Epidermal melanocyte (primary cell): Measurements from ENCODE around the gene CWH43.
"Not testable (repeated sequence)": the region's sequence is repeated elsewhere in the genome, so short reads cannot be mapped to it uniquely, and the experiment has no call there.

ENCODE experiments used
- DNase-seq: peaks from one replicate; pipeline ENCODE4 v3.0.0; 2011; ENCODE audit warnings: low spot score; ENCODE audit not compliant: insufficient read length

The CWH43 gene

GRCh38 chr4:49096215-49096614 is 110.1 kb downstream of the CWH43 start:
- DNase-seq = not testable (repeated sequence)

- not testable (repeated sequence) for DNase-seq
Measured at GRCh38 chr4:49096627-49097026, 110.6 kb downstream of the CWH43 start.

DNA sequence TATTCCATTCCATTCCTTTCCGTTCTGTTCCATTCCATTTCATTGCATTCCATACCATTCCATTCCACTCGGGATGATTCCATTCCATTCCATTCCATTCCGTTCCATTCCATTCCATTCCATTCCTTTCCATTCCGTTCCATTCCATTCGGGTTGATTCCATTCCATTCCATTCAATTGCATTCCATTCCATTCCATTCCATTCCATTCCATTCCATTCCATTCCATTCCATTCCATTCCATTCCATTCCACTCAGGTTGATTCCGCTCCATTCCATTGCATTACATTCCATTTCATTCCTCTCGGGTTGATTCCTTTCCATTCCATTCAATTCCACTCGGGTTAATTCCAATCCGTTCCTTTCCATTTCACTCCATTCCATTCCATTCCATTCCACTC is 111.0 kb downstream of the CWH43 start:
- not testable (repeated sequence) for DNase-seq

DNA sequence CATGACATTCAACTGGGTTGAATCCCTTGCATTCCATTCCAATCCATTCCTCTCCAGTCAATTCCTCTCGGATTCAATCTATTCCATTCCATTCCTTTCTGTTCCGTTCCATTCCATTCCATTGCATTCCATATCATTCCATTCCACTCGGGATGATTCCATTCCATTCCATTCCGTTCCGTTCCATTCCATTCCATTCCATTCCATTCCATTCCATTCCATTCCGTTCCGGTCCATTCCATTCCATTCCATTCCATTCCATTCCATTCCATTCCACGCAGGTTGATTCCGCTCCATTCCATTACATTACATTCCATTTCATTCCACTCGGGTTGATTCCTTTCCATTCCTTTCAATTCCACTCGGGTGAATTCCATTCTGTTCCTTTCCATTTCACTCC is 111.4 kb downstream of the CWH43 start:
- not testable (repeated sequence) for DNase-seq

DNA sequence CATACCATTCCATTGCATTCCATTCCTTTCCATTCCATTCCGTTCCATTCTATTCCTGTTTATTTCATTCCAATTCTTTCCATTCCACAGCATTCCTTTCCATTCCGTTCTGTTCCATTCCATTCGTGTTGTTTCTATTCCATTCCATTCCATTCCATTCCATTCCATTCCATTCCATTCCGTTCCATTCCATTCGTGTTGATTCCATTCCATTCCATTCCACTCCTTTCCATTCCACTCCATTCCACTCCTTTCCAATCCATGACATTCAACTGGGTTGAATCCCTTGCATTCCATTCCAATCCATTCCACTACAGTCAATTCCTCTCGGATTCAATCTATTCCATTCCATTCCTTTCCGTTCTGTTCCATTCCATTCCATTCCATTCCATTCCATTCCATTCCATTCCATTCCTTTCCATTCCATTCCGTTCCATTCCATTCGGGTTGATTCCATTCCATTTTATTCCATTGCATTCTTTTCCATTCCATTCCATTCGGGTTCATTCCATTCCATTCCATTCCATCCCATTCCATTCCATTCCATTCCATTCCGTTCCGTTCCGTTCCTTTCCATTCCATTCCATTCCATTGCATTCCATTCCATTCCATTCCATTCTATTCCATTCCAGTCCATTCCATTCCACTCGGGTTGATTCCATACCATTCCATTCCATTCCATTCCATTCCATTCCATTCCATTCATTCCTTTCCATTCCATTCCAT is 112.1 kb downstream of the CWH43 start:
- DNase-seq = not testable (repeated sequence)

GRCh38 chr4:49099831-49100444 is 113.9 kb downstream of the CWH43 start:
- DNase-seq = not testable (repeated sequence)

- DNase-seq = not testable (repeated sequence)
Measured at GRCh38 chr4:49102344-49102898, 116.3 kb downstream of the CWH43 start.

DNA sequence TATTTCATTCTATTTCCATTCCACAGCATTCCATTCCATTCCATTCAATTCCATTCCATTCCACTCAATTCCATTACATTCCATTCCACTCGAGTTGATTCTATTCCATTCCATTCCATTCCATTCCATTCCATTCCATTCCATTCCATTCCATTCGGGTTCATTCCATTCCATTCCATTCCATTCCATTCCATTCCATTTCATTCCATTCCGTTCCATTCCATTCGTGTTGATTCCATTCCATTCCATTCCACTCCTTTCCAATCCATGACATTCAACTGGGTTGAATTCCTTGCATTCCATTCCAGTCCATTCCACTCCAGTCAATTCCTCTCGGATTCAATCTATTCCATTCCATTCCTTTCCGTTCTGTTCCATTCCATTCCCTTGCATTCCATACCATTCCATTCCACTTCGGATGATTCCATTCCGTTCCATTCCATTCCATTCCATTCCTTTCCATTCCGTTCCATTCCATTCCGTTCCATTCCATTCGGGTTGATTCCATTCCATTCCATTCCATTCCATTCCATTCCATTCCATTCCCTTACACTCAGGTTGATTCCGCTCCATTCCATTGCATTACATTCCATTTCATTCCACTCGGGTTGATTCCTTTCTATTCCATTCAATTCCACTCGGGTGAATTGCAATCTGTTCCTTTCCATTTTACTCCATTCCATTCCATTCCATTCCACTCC is 117.5 kb downstream of the CWH43 start:
- not testable (repeated sequence) for DNase-seq

GRCh38 chr4:49104231-49104930 is 118.3 kb downstream of the CWH43 start:
- not testable (repeated sequence) for DNase-seq

DNA sequence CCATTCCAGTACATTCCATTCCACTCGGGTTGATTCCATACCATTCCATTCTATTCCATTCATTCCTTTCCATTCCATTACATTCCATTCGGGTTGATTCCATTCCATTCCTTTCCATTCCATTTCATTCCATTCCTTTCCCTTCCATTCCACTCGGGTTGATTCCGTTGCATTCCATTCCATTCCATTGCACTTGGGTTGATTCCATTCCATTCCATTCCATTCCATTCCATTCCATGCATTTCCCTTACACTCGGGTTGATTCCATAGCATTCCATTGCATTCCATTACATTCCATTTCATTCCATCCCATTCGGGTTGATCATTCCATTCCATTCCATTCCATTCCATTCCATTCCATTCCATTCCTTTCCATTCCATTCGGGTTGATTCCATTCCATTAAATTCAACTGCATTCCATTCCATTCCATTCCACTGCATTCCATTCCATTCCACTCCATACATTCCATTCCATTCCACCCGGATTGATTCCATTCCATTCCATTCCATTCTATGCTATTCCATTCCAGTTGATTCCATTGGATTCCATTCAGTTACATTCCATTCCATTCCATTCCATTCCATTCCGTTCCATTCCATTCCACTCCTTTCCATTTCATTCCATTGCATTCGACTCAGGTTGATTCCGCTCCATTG is 119.3 kb downstream of the CWH43 start:
- not testable (repeated sequence) for DNase-seq

GRCh38 chr4:49107262-49107661 is 121.2 kb downstream of the CWH43 start:
- not testable (repeated sequence) for DNase-seq

- not testable (repeated sequence) for DNase-seq
Measured at GRCh38 chr4:49108183-49108978, 122.3 kb downstream of the CWH43 start.

GRCh38 chr4:49109567-49110166 is 123.6 kb downstream of the CWH43 start:
- not testable (repeated sequence) for DNase-seq

DNA sequence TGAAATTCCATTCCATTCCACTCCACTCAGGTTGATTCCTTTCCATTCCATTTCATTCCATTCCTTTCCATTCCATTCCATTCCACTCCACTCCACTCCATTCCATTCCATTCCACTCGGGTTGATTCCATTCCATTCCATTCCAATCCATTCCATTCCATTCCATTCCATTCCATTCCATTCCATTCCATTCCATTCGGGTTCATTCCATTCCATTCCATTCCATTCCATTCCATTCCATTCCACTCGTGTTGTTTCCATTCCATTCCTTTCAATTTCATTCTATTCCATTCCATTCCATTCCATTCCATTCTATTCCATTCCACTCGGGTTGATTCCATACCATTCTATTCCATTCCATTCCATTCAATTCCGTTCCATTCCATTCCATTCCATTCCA is 124.5 kb downstream of the CWH43 start:
- not testable (repeated sequence) for DNase-seq
